NCI-H2081 (cell line): ENCODE results near the gene FAH.

Experiments used
- DNase-seq, 2 experiments: peaks; one replicate each; lab custom pipeline; 2025; lab: John Stamatoyannopoulos, UW

FAH gene

GRCh38 chr15:80199869-80200268, 47.1 kb downstream of the FAH start:
- no peak for DNase-seq

- no peak for DNase-seq
Measured at GRCh38 chr15:80201256-80202015, 48.6 kb downstream of the FAH start.

GRCh38 chr15:80202016-80202315, 49.2 kb downstream of the FAH start:
- no peak for DNase-seq

GRCh38 chr15:80202641-80203360, 50.0 kb downstream of the FAH start:
- no peak for DNase-seq

GRCh38 chr15:80203361-80203885, 50.6 kb downstream of the FAH start:
- no peak for DNase-seq

GRCh38 chr15:80204231-80204630, 51.4 kb downstream of the FAH start:
- DNase-seq = no peak

GRCh38 chr15:80207887-80208286, 55.1 kb downstream of the FAH start:
- no peak for DNase-seq

GRCh38 chr15:80208758-80209734, 56.2 kb downstream of the FAH start:
- DNase-seq = no peak

GRCh38 chr15:80210611-80211573, 58.1 kb downstream of the FAH start:
- no peak for DNase-seq

- no peak for DNase-seq
Measured at GRCh38 chr15:80211976-80212375, 59.2 kb downstream of the FAH start.

- no peak for DNase-seq
Measured at GRCh38 chr15:80214910-80215309, 62.1 kb downstream of the FAH start.

- no peak for DNase-seq
Measured at GRCh38 chr15:80216141-80216540, 63.3 kb downstream of the FAH start.

- no peak for DNase-seq
Measured at GRCh38 chr15:80216911-80217310, 64.1 kb downstream of the FAH start.

- DNase-seq = no peak
Measured at GRCh38 chr15:80217327-80217900, 64.6 kb downstream of the FAH start.

- DNase-seq = no peak
Measured at GRCh38 chr15:80219955-80220354, 67.2 kb downstream of the FAH start.

- DNase-seq = no peak
Measured at GRCh38 chr15:80228959-80229610, 76.3 kb downstream of the FAH start.

GRCh38 chr15:80231371-80231770, 78.6 kb downstream of the FAH start:
- no peak for DNase-seq

GRCh38 chr15:80233581-80233980, 80.8 kb downstream of the FAH start:
- DNase-seq = no peak

GRCh38 chr15:80234883-80235282, 82.1 kb downstream of the FAH start:
- DNase-seq = no peak
